ENCODE measurements around the gene HES2.

DNA sequence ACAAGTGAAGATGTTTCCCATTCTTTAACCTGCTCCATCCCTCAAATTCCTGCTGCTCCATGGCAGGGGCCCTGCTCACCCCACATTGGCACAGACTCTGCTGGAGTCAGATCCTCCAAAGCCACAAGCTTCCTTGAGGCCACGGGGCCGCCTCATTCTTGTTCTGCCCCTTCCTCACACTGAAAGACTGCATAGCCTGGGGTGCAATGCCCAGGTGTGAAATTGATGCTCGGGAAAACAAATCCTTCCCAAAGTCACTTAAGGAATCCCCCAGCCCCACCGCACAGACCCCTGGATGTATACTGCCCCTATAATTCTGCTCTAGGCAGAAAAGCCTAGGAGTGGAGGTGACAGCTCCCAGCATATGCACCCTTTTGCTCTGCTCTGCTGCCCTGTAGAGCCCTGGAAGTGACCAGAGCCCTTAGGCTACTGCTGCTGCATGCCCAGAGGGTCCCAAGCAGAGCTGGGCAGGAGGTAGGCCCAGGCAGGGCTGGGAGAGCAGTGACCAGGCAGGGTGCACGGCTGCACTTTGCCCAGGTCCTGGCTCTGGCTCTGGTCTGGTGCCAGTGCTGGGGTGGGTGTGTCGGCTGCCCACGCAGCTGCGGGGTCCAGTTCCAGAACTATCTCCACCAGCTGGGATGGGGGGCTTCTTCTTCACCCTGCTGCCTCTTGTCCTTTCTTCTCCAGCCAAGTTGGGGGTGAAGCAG is 1.6 kb downstream of the HES2 start:
- TF ChIP-seq GATA2 (IDR thresholded peaks at IDR 0.05; ENCODE audit: low read depth, low read length) = no peak
- no peak for TF ChIP-seq GATA3 (IDR thresholded peaks at IDR 0.05; ENCODE audit: low read depth, low read length)
